HG03135 (cell line): ENCODE data around the gene ASIC5.
"Not testable (repeated sequence)": the region's sequence is repeated elsewhere in the genome, so short reads cannot be mapped to it uniquely, and the experiment has no call there.

Source experiments
- ATAC-seq: cut with Tn5 transposase; IDR thresholded peaks from one replicate; pipeline ENCODE4 v1.9.1; 2021; ENCODE audit warnings: mild to moderate bottlenecking, moderate library complexity; ENCODE audit not compliant: unreplicated experiment

Gene ASIC5, protein sequence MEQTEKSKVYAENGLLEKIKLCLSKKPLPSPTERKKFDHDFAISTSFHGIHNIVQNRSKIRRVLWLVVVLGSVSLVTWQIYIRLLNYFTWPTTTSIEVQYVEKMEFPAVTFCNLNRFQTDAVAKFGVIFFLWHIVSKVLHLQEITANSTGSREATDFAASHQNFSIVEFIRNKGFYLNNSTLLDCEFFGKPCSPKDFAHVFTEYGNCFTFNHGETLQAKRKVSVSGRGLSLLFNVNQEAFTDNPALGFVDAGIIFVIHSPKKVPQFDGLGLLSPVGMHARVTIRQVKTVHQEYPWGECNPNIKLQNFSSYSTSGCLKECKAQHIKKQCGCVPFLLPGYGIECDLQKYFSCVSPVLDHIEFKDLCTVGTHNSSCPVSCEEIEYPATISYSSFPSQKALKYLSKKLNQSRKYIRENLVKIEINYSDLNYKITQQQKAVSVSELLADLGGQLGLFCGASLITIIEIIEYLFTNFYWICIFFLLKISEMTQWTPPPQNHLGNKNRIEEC

DNA sequence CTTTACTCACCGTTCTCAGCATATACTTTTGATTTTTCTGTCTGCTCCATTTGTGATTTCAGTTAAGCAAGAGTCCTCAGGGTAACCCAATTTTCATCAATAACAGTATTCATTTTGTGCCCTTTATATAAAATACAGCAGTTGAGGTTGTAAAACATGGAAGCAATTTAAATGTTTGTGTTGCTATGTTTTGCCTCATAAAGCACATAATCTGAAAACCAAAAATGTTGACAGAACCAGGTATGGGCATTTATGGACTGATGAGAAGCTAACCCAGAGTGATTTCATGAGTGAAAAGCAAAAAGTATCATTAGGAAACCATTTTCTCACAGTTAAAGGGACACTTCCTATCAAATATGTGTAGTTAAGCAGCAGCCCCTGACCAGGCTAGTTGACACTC, at the start of gene ASIC5:
Gene ASIC5, minus strand, starts transcription at position 101 of the 400 bp plus-strand sequence. Its CDS starts 51 bp downstream, at position 50.
- ATAC-seq: no peak

GRCh38 chr4:155914782-155915181, 48.7 kb upstream of the ASIC5 start:
- no peak for ATAC-seq

DNA sequence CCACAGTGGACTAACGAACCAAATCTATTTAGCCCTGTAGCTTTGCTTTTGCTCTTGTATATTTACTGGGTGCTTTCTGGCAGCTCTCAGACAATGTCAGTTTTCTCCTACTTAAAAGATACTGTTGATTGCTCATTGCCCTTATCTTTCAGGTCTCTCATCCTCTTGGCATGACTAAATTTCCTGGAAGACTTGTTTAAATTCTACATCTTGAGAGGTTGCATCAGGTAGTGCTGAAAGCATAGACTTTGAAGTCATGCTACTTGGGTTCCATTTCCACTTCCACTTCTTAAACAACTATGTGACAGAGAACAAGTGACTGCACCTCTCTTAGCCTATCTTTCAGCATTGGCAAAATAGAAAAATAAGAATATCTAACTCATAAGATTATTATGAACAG, 45.8 kb upstream of the ASIC5 start:
- ATAC-seq: no peak

GRCh38 chr4:155909615-155910226, 43.6 kb upstream of the ASIC5 start:
- no peak for ATAC-seq

- ATAC-seq: peak; percentile 68
Observed at GRCh38 chr4:155908187-155909139, 42.4 kb upstream of the ASIC5 start.

DNA sequence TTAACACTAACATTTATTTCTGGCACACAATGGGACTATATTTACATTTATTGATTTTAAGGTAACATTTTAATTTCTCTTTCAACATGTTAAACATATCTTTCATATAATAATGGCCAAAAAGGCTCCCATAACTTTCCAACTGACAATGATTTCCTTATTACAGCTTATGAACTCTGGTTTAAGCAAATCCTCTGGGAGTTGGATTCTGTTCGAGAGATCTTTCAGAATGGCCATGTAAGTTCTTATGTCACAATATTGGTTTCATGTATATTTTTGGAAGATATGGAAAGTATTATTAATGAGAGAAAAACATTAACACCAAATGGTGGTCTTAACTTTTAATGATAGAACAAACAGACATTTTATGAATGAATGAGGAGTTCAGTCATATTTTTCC, 41.5 kb upstream of the ASIC5 start:
- no peak for ATAC-seq

GRCh38 chr4:155906554-155907247, 40.6 kb upstream of the ASIC5 start:
- ATAC-seq: no peak

DNA sequence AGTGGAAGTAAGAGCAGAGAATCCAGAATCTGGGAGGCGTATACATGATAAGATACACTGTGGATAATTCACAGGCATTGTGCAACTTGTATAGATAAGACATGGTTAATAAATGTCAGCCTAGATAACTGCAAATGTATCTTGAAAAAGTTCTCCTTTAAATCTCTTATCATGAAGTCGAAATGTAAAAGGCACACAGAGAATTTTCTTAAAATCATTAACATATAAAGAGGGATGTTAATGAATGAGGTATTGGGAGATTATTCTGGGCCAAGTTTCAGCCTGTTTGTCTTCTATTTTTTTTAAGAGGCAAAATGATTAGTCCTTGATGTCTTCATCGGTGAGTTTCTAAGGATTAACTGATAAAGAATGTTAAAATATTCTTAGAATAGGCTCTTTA, 38.3 kb upstream of the ASIC5 start:
- ATAC-seq: no peak

DNA sequence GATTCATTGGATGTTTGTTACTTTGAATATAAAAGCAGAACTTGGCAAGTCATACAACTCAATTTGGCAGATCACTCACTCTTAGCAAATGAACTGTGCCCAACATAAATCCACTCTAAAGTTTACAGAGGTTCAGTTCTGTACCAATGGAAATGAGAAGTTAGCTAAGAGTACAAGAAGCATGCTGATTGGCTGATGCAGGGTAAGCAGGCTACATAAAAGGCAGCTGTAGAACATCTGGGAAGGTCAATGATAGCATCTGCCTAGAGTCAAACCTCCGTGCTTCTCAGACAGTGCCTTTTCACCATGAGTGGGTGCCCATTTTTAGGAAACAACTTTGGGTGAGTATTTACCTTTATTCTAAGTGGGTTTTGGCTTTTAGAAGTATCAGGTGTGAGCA, 37.4 kb upstream of the ASIC5 start, which contains the start of gene TDO2:
Gene TDO2, plus strand, starts transcription at position 244 of the 400 bp plus-strand sequence. Its CDS starts 63 bp downstream, at position 307.
- ATAC-seq: no peak

DNA sequence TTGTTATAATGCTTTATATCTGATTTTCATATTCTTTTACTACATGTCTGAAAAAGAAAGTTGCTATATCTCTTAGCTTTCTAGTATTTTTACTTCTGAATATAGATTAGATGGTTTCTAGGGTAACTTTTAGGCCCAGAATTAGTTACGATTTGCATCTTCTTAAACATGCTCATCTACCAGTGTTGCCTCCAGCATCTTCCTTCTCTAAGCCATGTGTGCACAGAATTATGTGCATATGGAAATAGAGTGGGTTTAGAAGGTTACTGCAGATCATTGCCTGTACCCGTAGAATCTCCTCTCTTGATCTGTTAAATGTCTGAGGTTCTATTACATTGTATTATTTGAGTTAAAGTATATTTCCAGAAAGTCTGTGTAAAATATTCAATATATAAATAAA, 34.9 kb upstream of the ASIC5 start:
- ATAC-seq: no peak

GRCh38 chr4:155900381-155900780, 34.3 kb upstream of the ASIC5 start:
- no peak for ATAC-seq

GRCh38 chr4:155899891-155900290, 33.8 kb upstream of the ASIC5 start:
- ATAC-seq: no peak

- ATAC-seq: not testable (repeated sequence)
Observed at GRCh38 chr4:155898371-155898770, 32.3 kb upstream of the ASIC5 start.

GRCh38 chr4:155891058-155891457, 25.0 kb upstream of the ASIC5 start:
- ATAC-seq: no peak

DNA sequence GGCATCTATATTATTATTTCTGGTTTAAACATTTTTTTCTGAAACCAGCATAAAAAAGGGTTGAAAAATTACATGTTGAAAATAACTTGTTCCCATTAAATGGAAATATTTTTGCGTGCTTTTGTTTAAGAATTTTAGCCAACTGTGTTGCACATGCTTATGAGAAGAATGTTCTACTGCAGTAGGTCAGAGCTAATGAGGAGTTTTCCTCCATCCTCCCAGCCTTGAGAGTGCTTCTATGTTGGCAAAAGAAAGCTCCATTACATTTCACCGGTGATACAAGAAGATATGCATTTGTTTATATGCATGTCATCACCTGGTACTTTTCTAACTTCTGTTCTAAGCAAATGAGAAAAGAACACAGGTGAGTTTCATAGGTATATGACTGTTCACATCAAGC, 23.9 kb upstream of the ASIC5 start:
- no peak for ATAC-seq

- ATAC-seq: peak; percentile 97
Observed at GRCh38 chr4:155889031-155889793, 23.1 kb upstream of the ASIC5 start.

- no peak for ATAC-seq
Observed at GRCh38 chr4:155887847-155888570, 21.9 kb upstream of the ASIC5 start.

DNA sequence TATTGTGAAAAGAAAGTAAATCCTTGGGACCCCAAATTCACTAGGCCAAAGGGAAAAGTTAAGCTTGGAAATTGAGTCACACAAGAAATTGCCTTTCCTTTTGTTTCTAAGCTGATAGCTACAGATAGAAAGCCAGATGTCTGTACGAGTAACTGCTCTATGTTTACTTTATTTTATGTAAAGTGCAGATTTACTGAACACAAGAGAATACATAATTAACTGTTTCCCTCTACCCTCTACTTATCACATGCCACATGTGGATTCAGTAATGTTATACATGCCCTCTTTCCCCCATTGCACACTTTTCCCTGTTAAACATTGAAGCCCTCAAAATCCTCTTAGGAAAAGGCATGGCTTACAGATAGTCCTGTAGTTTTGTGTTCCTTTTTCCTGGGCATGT, 21.0 kb upstream of the ASIC5 start:
- ATAC-seq: no peak

GRCh38 chr4:155885666-155886065, 19.6 kb upstream of the ASIC5 start:
- no peak for ATAC-seq
